ENCODE data around the gene DAB2IP. TPM values are rescaled to one million over a fixed set of nuclear protein-coding genes. Genes with fewer than 3 reads are reported as not detected.

Gene DAB2IP
- total RNA-seq, 6 donors from 2014 or later = 61.8 to 98.0 (median 77.2) TPM

DNA sequence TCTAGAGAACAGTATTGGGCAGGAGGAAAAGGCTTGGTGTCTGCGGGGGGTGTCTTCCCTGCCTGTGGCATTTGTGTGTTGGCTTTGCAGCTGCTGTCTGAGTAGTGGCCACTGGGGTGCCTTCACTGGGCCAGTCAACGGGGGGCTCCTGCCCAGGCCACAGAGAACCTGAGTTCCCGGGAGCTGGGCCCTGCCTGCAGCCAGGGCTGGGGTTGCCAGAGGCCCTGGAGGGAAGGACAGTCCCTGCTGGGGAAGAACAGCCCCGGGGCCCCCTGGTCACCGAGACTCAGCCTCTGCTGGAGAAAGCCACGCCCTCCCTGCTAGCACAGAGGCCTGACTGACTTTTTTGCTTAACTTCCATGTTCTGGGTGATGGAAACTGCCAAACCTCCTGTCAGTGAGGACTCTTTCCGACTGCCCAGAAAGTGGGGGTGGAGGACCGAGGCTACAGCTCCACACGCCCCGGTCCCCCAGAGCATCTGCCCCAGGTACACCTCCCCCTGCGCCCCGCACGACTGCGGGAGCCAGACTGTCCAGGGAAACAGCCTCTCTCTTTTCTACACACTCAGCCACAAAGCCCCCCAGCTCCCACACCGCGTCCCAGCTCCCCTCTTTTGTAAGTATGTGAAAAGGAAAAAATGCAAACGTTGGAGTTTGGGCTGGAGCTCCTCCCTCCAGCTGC is 133.4 kb downstream of the DAB2IP start:
- DNase-seq (no peak), ATAC-seq (ENCODE audit: low FRiP score in 2 of 2) (no peak)
- H3K4me3 ChIP-seq = no peak overlapping the region
- TF ChIP-seq, protein P1, sequence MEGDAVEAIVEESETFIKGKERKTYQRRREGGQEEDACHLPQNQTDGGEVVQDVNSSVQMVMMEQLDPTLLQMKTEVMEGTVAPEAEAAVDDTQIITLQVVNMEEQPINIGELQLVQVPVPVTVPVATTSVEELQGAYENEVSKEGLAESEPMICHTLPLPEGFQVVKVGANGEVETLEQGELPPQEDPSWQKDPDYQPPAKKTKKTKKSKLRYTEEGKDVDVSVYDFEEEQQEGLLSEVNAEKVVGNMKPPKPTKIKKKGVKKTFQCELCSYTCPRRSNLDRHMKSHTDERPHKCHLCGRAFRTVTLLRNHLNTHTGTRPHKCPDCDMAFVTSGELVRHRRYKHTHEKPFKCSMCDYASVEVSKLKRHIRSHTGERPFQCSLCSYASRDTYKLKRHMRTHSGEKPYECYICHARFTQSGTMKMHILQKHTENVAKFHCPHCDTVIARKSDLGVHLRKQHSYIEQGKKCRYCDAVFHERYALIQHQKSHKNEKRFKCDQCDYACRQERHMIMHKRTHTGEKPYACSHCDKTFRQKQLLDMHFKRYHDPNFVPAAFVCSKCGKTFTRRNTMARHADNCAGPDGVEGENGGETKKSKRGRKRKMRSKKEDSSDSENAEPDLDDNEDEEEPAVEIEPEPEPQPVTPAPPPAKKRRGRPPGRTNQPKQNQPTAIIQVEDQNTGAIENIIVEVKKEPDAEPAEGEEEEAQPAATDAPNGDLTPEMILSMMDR (IDR thresholded peaks at IDR 0.05) = no peak
- no peak for TF ChIP-seq EP300 (IDR thresholded peaks at IDR 0.05)
- TF ChIP-seq POLR2AphosphoS5 (IDR thresholded peaks at IDR 0.05) = no peak
- TF ChIP-seq POLR2A (IDR thresholded peaks at IDR 0.05) = no peak
- 84 to 88% methylated on average over 13 to 15 of the region's 17 CpGs for WGBS, 2 donors
- H3K36me3 ChIP-seq = peaks cover 11 to 63% (median 44%) of the 10 kb centered on the region in 4 donors
- no peaks in the 10 kb centered on the region for H3K9me3 ChIP-seq
- no peak overlapping the region for H3K27ac ChIP-seq
- peaks cover 0 to 11% (median 9%) of the 10 kb centered on the region in 4 donors for H3K4me1 ChIP-seq
- H3K27me3 ChIP-seq = no peaks in the 10 kb centered on the region

- peaks cover 11 to 52% (median 39%) of the 10 kb centered on the region in 4 donors for H3K36me3 ChIP-seq
- no peaks in the 10 kb centered on the region for H3K9me3 ChIP-seq
- H3K27ac ChIP-seq = no peak overlapping the region
- TF ChIP-seq POLR2AphosphoS5 (IDR thresholded peaks at IDR 0.05) = no peak
- TF ChIP-seq, protein P1 (IDR thresholded peaks at IDR 0.05) = no peak
- TF ChIP-seq EP300 (IDR thresholded peaks at IDR 0.05) = no peak
- no peak for TF ChIP-seq POLR2A (IDR thresholded peaks at IDR 0.05)
- H3K4me3 ChIP-seq = no peak overlapping the region
- 87 to 92% methylated on average over 4 to 8 of the region's 11 CpGs for WGBS, 2 donors
- DNase-seq (no peak), ATAC-seq (ENCODE audit: low FRiP score in 2 of 2) (peak in 1 of 2 donors; percentile 5)
- H3K4me1 ChIP-seq = peaks cover 0 to 11% (median 6%) of the 10 kb centered on the region in 4 donors
- no peaks in the 10 kb centered on the region for H3K27me3 ChIP-seq
Measured at GRCh38 chr9:121785673-121786542, 134.5 kb downstream of the DAB2IP start.

- Histone ChIP-seq H3K9me3 (no peaks in the 10 kb centered on the region), H3K4me1 (peaks cover 0 to 11% (median 6%) of the 10 kb centered on the region in 4 donors), H3K36me3 (peaks cover 11 to 46% (median 33%) of the 10 kb centered on the region in 4 donors), H3K27me3 (no peaks in the 10 kb centered on the region), H3K4me3 (no peak overlapping the region), H3K27ac (no peak overlapping the region)
- WGBS, 2 donors = 89 to 96% methylated on average over 3 to 5 of the region's 5 CpGs
- ATAC-seq (ENCODE audit: low FRiP score in 2 of 2) = peak in 1 of 2 donors; percentile 19
- no peak for DNase-seq
- no peak for TF ChIP-seq POLR2A (IDR thresholded peaks at IDR 0.05)
- no peak for TF ChIP-seq POLR2AphosphoS5 (IDR thresholded peaks at IDR 0.05)
- TF ChIP-seq, protein P1 (IDR thresholded peaks at IDR 0.05) = no peak
- no peak for TF ChIP-seq EP300 (IDR thresholded peaks at IDR 0.05)
Measured at GRCh38 chr9:121786543-121786948, 135.1 kb downstream of the DAB2IP start.

DNA sequence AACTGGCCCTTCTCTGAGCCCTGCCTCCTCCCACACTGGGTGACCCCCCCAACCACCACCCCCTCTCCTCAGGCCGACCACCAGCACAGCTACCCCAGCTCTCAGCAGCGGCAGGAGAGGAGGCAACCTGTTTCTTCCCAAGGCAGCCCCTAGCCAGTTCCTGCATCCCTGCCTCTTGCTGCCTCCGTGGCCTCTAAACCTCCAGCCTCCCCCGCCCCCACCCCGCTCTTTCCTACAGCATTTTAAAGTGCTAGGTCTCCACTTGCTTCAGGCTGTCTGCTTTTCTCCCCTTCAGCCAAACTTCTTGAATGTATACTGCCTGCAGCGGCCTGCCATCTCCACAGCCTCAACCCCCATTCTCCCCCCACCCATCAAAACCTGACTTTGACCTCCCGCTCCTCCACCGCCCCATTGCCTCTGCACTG is 135.6 kb downstream of the DAB2IP start:
- no peak overlapping the region for H3K4me3 ChIP-seq
- no peak overlapping the region for H3K27ac ChIP-seq
- H3K4me1 ChIP-seq = peaks cover 0 to 11% (median 6%) of the 10 kb centered on the region in 4 donors
- peaks cover 10 to 41% (median 29%) of the 10 kb centered on the region in 4 donors for H3K36me3 ChIP-seq
- no peak for DNase-seq
- no peaks in the 10 kb centered on the region for H3K27me3 ChIP-seq
- H3K9me3 ChIP-seq = no peaks in the 10 kb centered on the region
- WGBS, 2 donors = 90 to 92% methylated on average over 7 to 8 of the region's 8 CpGs
- TF ChIP-seq, protein P1 (IDR thresholded peaks at IDR 0.05) = no peak
- no peak for TF ChIP-seq POLR2AphosphoS5 (IDR thresholded peaks at IDR 0.05)
- no peak for TF ChIP-seq EP300 (IDR thresholded peaks at IDR 0.05)
- no peak for TF ChIP-seq POLR2A (IDR thresholded peaks at IDR 0.05)
- ATAC-seq (ENCODE audit: low FRiP score in 2 of 2) = no peak

Measured in upper lobe of left lung (tissue), 6 donors.